22Rv1 (cell line): Measurements from ENCODE around the gene EGF.

Source experiments
- ZFX ChIP-seq: fragments of 450-650 bp; IDR thresholded peaks from 2 replicates; pipeline ENCODE4 v1.6.1; 2017; ENCODE audit warnings: antibody characterized with exemption, borderline replicate concordance
- TF ChIP-seq, protein P1 (sequence below): fragments of 450-650 bp; IDR thresholded peaks from 2 replicates; pipeline ENCODE4 v1.5.1; 2017; ENCODE audit warnings: mild to moderate bottlenecking

DNA sequence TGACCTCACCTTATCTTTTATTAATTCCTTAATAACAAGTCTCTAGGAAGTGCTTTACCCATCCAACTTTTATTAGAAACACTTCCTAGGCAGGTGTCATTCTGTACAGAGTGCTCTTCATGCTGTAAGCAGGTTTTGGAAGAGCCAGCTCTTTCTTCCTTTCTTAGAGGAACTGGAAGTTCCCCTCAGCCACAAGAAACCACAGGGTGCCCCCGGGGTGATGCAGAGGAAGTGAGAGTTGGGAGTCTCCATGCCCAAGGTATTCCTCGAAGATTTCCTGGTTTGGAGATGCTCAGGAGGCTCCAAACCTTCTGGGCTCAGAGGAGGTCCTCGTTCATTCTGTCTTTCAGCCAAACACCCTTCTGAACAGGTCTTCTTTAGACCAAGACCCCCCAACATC lies 83.8 kb downstream of the EGF start:
- TF ChIP-seq, protein P1, sequence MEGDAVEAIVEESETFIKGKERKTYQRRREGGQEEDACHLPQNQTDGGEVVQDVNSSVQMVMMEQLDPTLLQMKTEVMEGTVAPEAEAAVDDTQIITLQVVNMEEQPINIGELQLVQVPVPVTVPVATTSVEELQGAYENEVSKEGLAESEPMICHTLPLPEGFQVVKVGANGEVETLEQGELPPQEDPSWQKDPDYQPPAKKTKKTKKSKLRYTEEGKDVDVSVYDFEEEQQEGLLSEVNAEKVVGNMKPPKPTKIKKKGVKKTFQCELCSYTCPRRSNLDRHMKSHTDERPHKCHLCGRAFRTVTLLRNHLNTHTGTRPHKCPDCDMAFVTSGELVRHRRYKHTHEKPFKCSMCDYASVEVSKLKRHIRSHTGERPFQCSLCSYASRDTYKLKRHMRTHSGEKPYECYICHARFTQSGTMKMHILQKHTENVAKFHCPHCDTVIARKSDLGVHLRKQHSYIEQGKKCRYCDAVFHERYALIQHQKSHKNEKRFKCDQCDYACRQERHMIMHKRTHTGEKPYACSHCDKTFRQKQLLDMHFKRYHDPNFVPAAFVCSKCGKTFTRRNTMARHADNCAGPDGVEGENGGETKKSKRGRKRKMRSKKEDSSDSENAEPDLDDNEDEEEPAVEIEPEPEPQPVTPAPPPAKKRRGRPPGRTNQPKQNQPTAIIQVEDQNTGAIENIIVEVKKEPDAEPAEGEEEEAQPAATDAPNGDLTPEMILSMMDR, result no peak
- no peak for TF ChIP-seq ZFX
